Panc1 (cell line): ENCODE measurements around the gene TPGS1. TPM values are rescaled to one million over a fixed set of nuclear protein-coding genes. Genes with fewer than 3 reads are reported as not detected.

Experiments
- ATAC-seq: fragments of 200-7000 bp; cut with Tn5 transposase; 2 replicates; pipeline ENCODE4 v1.9.1; 2020; ENCODE audit warnings: mild to moderate bottlenecking, moderate library complexity
- BruUV-seq: library from RNA; stranded (reverse); fragments of 400-500 nt; replicated peaks from 2 replicates; lab custom pipeline; 2021; lab: Mats Ljungman, UMichigan
- CTCF ChIA-PET: fragments of 300-600 bp; sonication (Branson Sonifier 250); formaldehyde crosslinking; loops from one replicate; lab custom pipeline; 2022; ENCODE audit warnings: antibody characterized with exemption; lab: Charles Lee
- POLR2A ChIA-PET: fragments of 300-600 bp; sonication (Branson Sonifier 250); formaldehyde crosslinking; loops from one replicate; lab custom pipeline; 2022; ENCODE audit warnings: antibody characterized with exemption; lab: Charles Lee
- DNase-seq: peaks from one replicate; pipeline ENCODE4 v3.0.0-alpha.2; 2010; ENCODE audit warnings: low read depth, low spot score
- H3K27ac ChIP-seq: 2 replicates; pipeline ENCODE4 v1.5.1; 2011; ENCODE audit warnings: mild to moderate bottlenecking, low read length, inconsistent platforms
- H3K27me3 ChIP-seq: fragments of 200-500 bp; sonication (Bioruptor generic); 2 replicates; pipeline ENCODE4 v1.6.0; 2014; ENCODE audit warnings: low read length, inconsistent platforms; ENCODE audit not compliant: control insufficient read depth, insufficient read depth
- H3K36me3 ChIP-seq: fragments of 200-500 bp; sonication (Bioruptor generic); 2 replicates; pipeline ENCODE4 v1.5.1; 2014; ENCODE audit warnings: inconsistent platforms, mild to moderate bottlenecking, low read length, moderate library complexity; ENCODE audit not compliant: control insufficient read depth, insufficient read depth
- H3K4me1 ChIP-seq: 2 replicates; pipeline ENCODE4 v1.5.1; 2011; ENCODE audit warnings: inconsistent platforms, mild to moderate bottlenecking, low read length, moderate library complexity; ENCODE audit not compliant: control insufficient read depth, insufficient read depth
- H3K4me3 ChIP-seq, 2 experiments: 2 replicates each; pipeline ENCODE4 v1.5.1; 2011 to 2012; ENCODE audit warnings: low read depth in 2 of 2, low read length in 2 of 2, mild to moderate bottlenecking in 2 of 2, inconsistent platforms in 1 of 2, moderate library complexity in 1 of 2
- H3K9me3 ChIP-seq: fragments of 200-500 bp; sonication (Bioruptor generic); 2 replicates; pipeline ENCODE4 v1.5.1; 2014; ENCODE audit warnings: low read depth, mild to moderate bottlenecking, inconsistent platforms, low read length, moderate library complexity; ENCODE audit not compliant: control insufficient read depth, insufficient read depth
- CTCF ChIP-seq: fragments of 450-650 bp; IDR thresholded peaks from 2 replicates; pipeline ENCODE4 v1.5.1; 2017; ENCODE audit warnings: mild to moderate bottlenecking
- POLR2AphosphoS5 ChIP-seq: IDR thresholded peaks from 2 replicates; pipeline ENCODE4 v1.6.1; 2012; ENCODE audit warnings: mild to moderate bottlenecking, low read depth, low read length, moderate library complexity
- REST ChIP-seq, 2 experiments: IDR thresholded peaks; 2 replicates each; pipeline ENCODE4 v1.6.1; 2011 to 2012; ENCODE audit warnings: low read depth in 2 of 2, control low read depth in 1 of 2, low read length in 1 of 2, mild to moderate bottlenecking in 1 of 2, moderate library complexity in 1 of 2; ENCODE audit not compliant: insufficient read depth in 1 of 2
- SIN3A ChIP-seq: IDR thresholded peaks from 2 replicates; pipeline ENCODE4 v1.6.1; 2012; ENCODE audit warnings: low read depth, mild to moderate bottlenecking, low read length, moderate library complexity, borderline replicate concordance; ENCODE audit not compliant: insufficient read depth
- TCF7L2 ChIP-seq: IDR thresholded peaks from 2 replicates; pipeline ENCODE4 v1.6.1; 2011; ENCODE audit warnings: mild to moderate bottlenecking, low read depth, low read length, inconsistent platforms
- in situ Hi-C: cut with HindIII; loops from 2 replicates; pipeline ENCODE4 v1.10.0; 2016; ENCODE audit warnings: low sequenced_read_pairs, low pct_unique_long_range_greater_than_20kb
- intact Hi-C: fragments of 100-400 bp; cut with micrococcal nuclease; formaldehyde crosslinking; loops from one replicate; pipeline ENCODE4 v1.10.0; 2022; ENCODE audit not compliant: unreplicated experiment
- total RNA-seq: library from RNA; stranded (reverse); gene quantifications from one replicate; pipeline ENCODE4 v1.2.1, GENCODE V29; 2021; ENCODE audit not compliant: unreplicated experiment

The TPGS1 gene
- total RNA-seq, 1 experiment from 2014 or later: 17.6 TPM

GRCh38 chr19:508204-509150, 1.2 kb downstream of the TPGS1 start:
- TSS peak; percentile 72 for BruUV-seq
- POLR2A ChIA-PET: no interaction called here
- no peak for ATAC-seq
- Histone ChIP-seq H3K27ac (peak overlapping the region; percentile 91), H3K4me1 (peaks cover 3% of the 10 kb centered on the region; the same call in 1 of the 2 replicates), H3K27me3 (no peaks in the 10 kb centered on the region), H3K4me3 (peak overlapping the region; percentile 68 to 69), H3K36me3 (no peaks in the 10 kb centered on the region; the same call in 1 of the 2 replicates), H3K9me3 (no peaks in the 10 kb centered on the region)
- CTCF ChIA-PET: no interaction called here
- TF ChIP-seq TCF7L2: no peak
- no peak for TF ChIP-seq CTCF
- no peak for TF ChIP-seq POLR2AphosphoS5
- no peak for TF ChIP-seq REST (IDR thresholded peaks at IDR 0.05; ENCODE audit: insufficient read depth in 1 of 2, low read depth in 2 of 2, low read length in 1 of 2)
- no peak for TF ChIP-seq SIN3A
- DNase-seq: no peak
- in situ Hi-C loops (no loop called here), intact Hi-C loops (no loop called here)

GRCh38 chr19:510606-511100, 3.4 kb downstream of the TPGS1 start:
- ATAC-seq (peak; percentile 41), DNase-seq (no peak)
- H3K4me3 ChIP-seq: no peak overlapping the region
- H3K27me3 ChIP-seq: no peaks in the 10 kb centered on the region
- in situ Hi-C loops: no loop called here
- no peaks in the 10 kb centered on the region; the same call in 1 of the 2 replicates for H3K36me3 ChIP-seq
- intact Hi-C loops: no loop called here
- H3K27ac ChIP-seq: no peak overlapping the region
- no peak for TF ChIP-seq SIN3A
- peak; percentile 96 for TF ChIP-seq CTCF
- no peaks in the 10 kb centered on the region for H3K9me3 ChIP-seq
- ChIA-PET CTCF (interaction anchor here (0.5 to 1.2 kb wide), 3 partner anchors 14 to 164 kb away, joined by 3 to 4 read pairs (median 3); no protein-coding TSS in a partner anchor), POLR2A (no interaction called here)
- H3K4me1 ChIP-seq: peaks cover 3% of the 10 kb centered on the region; the same call in 1 of the 2 replicates
- BruUV-seq: no TSS peak
